GM12892 (cell line): ENCODE results near the gene EXOC4.

Source experiments
- DNase-seq: peaks from one replicate; pipeline ENCODE4 v3.0.0; 2011; ENCODE audit not compliant: insufficient read length
- FAIRE-seq: peaks from 2 replicates; lab custom pipeline; 2011; peaks lifted over from hg19 to GRCh38; lab: Jason Lieb, UNC
- POLR2A ChIP-seq: IDR thresholded peaks from 2 replicates; pipeline ENCODE4 v1.6.1; 2011; ENCODE audit warnings: low read depth, low read length, control low read depth
- POLR2AphosphoS5 ChIP-seq: IDR thresholded peaks from 2 replicates; pipeline ENCODE4 v1.6.1; 2011; ENCODE audit warnings: low read depth, low read length, control low read depth
- TAF1 ChIP-seq: IDR thresholded peaks from 2 replicates; pipeline ENCODE4 v1.6.1; 2011; ENCODE audit warnings: low read depth, mild to moderate bottlenecking, control low read depth, low read length, borderline replicate concordance

EXOC4 gene

GRCh38 chr7:134058521-134058920, 805.6 kb downstream of the EXOC4 start:
- no peak for DNase-seq
- TF ChIP-seq TAF1 (no peak), POLR2AphosphoS5 (no peak)
- FAIRE-seq = no peak

- no peak for TF ChIP-seq TAF1
- no peak for TF ChIP-seq POLR2AphosphoS5
- TF ChIP-seq POLR2A = no peak
- no peak for FAIRE-seq
- DNase-seq = no peak
Observed at GRCh38 chr7:134058980-134059379, 806.1 kb downstream of the EXOC4 start.

GRCh38 chr7:134059921-134060320, 807.0 kb downstream of the EXOC4 start:
- DNase-seq = no peak
- TF ChIP-seq POLR2A (no peak), POLR2AphosphoS5 (no peak), TAF1 (no peak)
- no peak for FAIRE-seq

- DNase-seq (no peak), FAIRE-seq (no peak)
- TF ChIP-seq TAF1 = no peak
- TF ChIP-seq POLR2A = no peak
- no peak for TF ChIP-seq POLR2AphosphoS5
Observed at GRCh38 chr7:134060874-134061273, 808.0 kb downstream of the EXOC4 start.

GRCh38 chr7:134062460-134062859, 809.6 kb downstream of the EXOC4 start:
- TF ChIP-seq POLR2AphosphoS5 = no peak
- TF ChIP-seq TAF1 = no peak
- TF ChIP-seq POLR2A = no peak
- FAIRE-seq = no peak
- DNase-seq = no peak

GRCh38 chr7:134065415-134065814, 812.5 kb downstream of the EXOC4 start:
- no peak for TF ChIP-seq TAF1
- TF ChIP-seq POLR2A = no peak
- TF ChIP-seq POLR2AphosphoS5 = no peak
- DNase-seq = no peak
- no peak for FAIRE-seq

GRCh38 chr7:134067164-134067563, 814.3 kb downstream of the EXOC4 start:
- no peak for FAIRE-seq
- no peak for DNase-seq
- TF ChIP-seq POLR2A (no peak), POLR2AphosphoS5 (no peak), TAF1 (no peak)

GRCh38 chr7:134068670-134069069, 815.8 kb downstream of the EXOC4 start:
- DNase-seq (no peak), FAIRE-seq (no peak)
- TF ChIP-seq POLR2A (no peak), TAF1 (no peak), POLR2AphosphoS5 (no peak)

GRCh38 chr7:134069187-134069586, 816.3 kb downstream of the EXOC4 start:
- TF ChIP-seq POLR2A = no peak
- no peak for TF ChIP-seq POLR2AphosphoS5
- TF ChIP-seq TAF1 = no peak
- no peak for DNase-seq
- no peak for FAIRE-seq

- FAIRE-seq (no peak), DNase-seq (no peak)
- TF ChIP-seq POLR2AphosphoS5 = no peak
- TF ChIP-seq POLR2A = no peak
- no peak for TF ChIP-seq TAF1
Observed at GRCh38 chr7:134070673-134071072, 817.8 kb downstream of the EXOC4 start.

- FAIRE-seq (peak; percentile 9), DNase-seq (peak; percentile 23)
- TF ChIP-seq TAF1 = no peak
- TF ChIP-seq POLR2AphosphoS5 = no peak
- TF ChIP-seq POLR2A = no peak
Observed at GRCh38 chr7:134071355-134072331, 818.8 kb downstream of the EXOC4 start.

GRCh38 chr7:134073276-134073675, 820.4 kb downstream of the EXOC4 start:
- no peak for TF ChIP-seq TAF1
- TF ChIP-seq POLR2A = no peak
- no peak for TF ChIP-seq POLR2AphosphoS5
- FAIRE-seq (no peak), DNase-seq (no peak)
